Measurements from ENCODE around the gene NPIPB2. TPM values are rescaled to one million over a fixed set of nuclear protein-coding genes. Genes with fewer than 3 reads are reported as not detected.
A peak's percentile ranks its signal among the peaks of the same experiment; 100 is the strongest.
"Not testable (repeated sequence)": the region's sequence is repeated elsewhere in the genome, so short reads cannot be mapped to it uniquely, and the experiment has no call there.

NPIPB2 gene
- total and polyA plus RNA-seq, 2 donors, result 1.6 to 19.4 TPM

GRCh38 chr16:11977376-11978041 is 35.7 kb upstream of the NPIPB2 start:
- H3K4me3 ChIP-seq (ENCODE audit: low read length in 2 of 2), result peak overlapping the region; percentile 66 to 91
- no peak for DNase-seq (ENCODE audit: low read depth in 6 of 9, low spot score in 9 of 9)
- H3K27ac ChIP-seq (ENCODE audit: low read depth in 1 of 2, low read length in 1 of 2), result no peak overlapping the region
- WGBS, result 55% methylated on average over 12 of the region's 12 CpGs
- peaks cover 5% of the 10 kb centered on the region in 2 donors for H3K36me3 ChIP-seq (ENCODE audit: control insufficient read depth in 2 of 2, insufficient read depth in 2 of 2, low read length in 1 of 2)
- H3K27me3 ChIP-seq (ENCODE audit: control insufficient read depth in 2 of 2, insufficient read depth in 1 of 2, low read length in 1 of 2), result no peaks in the 10 kb centered on the region
- H3K4me1 ChIP-seq (ENCODE audit: control insufficient read depth in 2 of 2, insufficient read depth in 2 of 2, low read length in 2 of 2), result peaks cover 11 to 16% of the 10 kb centered on the region in 2 donors
- H3K9me3 ChIP-seq (ENCODE audit: control insufficient read depth in 2 of 2, insufficient read depth in 1 of 2, low read length in 1 of 2), result no peaks in the 10 kb centered on the region

GRCh38 chr16:11976850-11977375 is 35.1 kb upstream of the NPIPB2 start:
- no peaks in the 10 kb centered on the region for H3K9me3 ChIP-seq (ENCODE audit: control insufficient read depth in 2 of 2, insufficient read depth in 1 of 2, low read length in 1 of 2)
- no peak for DNase-seq (ENCODE audit: low read depth in 6 of 9, low spot score in 9 of 9)
- no peaks in the 10 kb centered on the region for H3K27me3 ChIP-seq (ENCODE audit: control insufficient read depth in 2 of 2, insufficient read depth in 1 of 2, low read length in 1 of 2)
- 1% methylated on average over 22 of the region's 22 CpGs for WGBS
- H3K4me3 ChIP-seq (ENCODE audit: low read length in 2 of 2), result peak overlapping the region; percentile 66 to 91
- H3K4me1 ChIP-seq (ENCODE audit: control insufficient read depth in 2 of 2, insufficient read depth in 2 of 2, low read length in 2 of 2), result peaks cover 11 to 16% of the 10 kb centered on the region in 2 donors
- H3K36me3 ChIP-seq (ENCODE audit: control insufficient read depth in 2 of 2, insufficient read depth in 2 of 2, low read length in 1 of 2), result peaks cover 7 to 8% of the 10 kb centered on the region in 2 donors
- peak overlapping the region in 1 of 2 donors; percentile 62 for H3K27ac ChIP-seq (ENCODE audit: low read depth in 1 of 2, low read length in 1 of 2)

- H3K9me3 ChIP-seq (ENCODE audit: control insufficient read depth in 2 of 2, insufficient read depth in 1 of 2, low read length in 1 of 2), result no peaks in the 10 kb centered on the region
- no peaks in the 10 kb centered on the region for H3K27me3 ChIP-seq (ENCODE audit: control insufficient read depth in 2 of 2, insufficient read depth in 1 of 2, low read length in 1 of 2)
- H3K4me1 ChIP-seq (ENCODE audit: control insufficient read depth in 2 of 2, insufficient read depth in 2 of 2, low read length in 2 of 2), result peaks cover 11 to 14% of the 10 kb centered on the region in 2 donors
- no peak overlapping the region for H3K27ac ChIP-seq (ENCODE audit: low read depth in 1 of 2, low read length in 1 of 2)
- DNase-seq (ENCODE audit: low read depth in 6 of 9, low spot score in 9 of 9), result no peak
- peaks cover 7 to 12% of the 10 kb centered on the region in 2 donors for H3K36me3 ChIP-seq (ENCODE audit: control insufficient read depth in 2 of 2, insufficient read depth in 2 of 2, low read length in 1 of 2)
- H3K4me3 ChIP-seq (ENCODE audit: low read length in 2 of 2), result no peak overlapping the region
- WGBS, result 96% methylated on average over 5 of the region's 5 CpGs
Measured at GRCh38 chr16:11973070-11973469, 31.2 kb upstream of the NPIPB2 start.

GRCh38 chr16:11972128-11972527 is 30.3 kb upstream of the NPIPB2 start:
- 95% methylated on average over 11 of the region's 11 CpGs for WGBS
- H3K4me3 ChIP-seq (ENCODE audit: low read length in 2 of 2), result no peak overlapping the region
- no peak for DNase-seq (ENCODE audit: low read depth in 6 of 9, low spot score in 9 of 9)
- H3K9me3 ChIP-seq (ENCODE audit: control insufficient read depth in 2 of 2, insufficient read depth in 1 of 2, low read length in 1 of 2), result no peaks in the 10 kb centered on the region
- H3K36me3 ChIP-seq (ENCODE audit: control insufficient read depth in 2 of 2, insufficient read depth in 2 of 2, low read length in 1 of 2), result peaks cover 7 to 12% of the 10 kb centered on the region in 2 donors
- H3K4me1 ChIP-seq (ENCODE audit: control insufficient read depth in 2 of 2, insufficient read depth in 2 of 2, low read length in 2 of 2), result peaks cover 6 to 7% of the 10 kb centered on the region in 2 donors
- no peak overlapping the region for H3K27ac ChIP-seq (ENCODE audit: low read depth in 1 of 2, low read length in 1 of 2)
- no peaks in the 10 kb centered on the region for H3K27me3 ChIP-seq (ENCODE audit: control insufficient read depth in 2 of 2, insufficient read depth in 1 of 2, low read length in 1 of 2)

- H3K9me3 ChIP-seq (ENCODE audit: control insufficient read depth in 2 of 2, insufficient read depth in 1 of 2, low read length in 1 of 2); DNase-seq (ENCODE audit: low read depth in 6 of 9, low spot score in 9 of 9); H3K4me1 ChIP-seq (ENCODE audit: control insufficient read depth in 2 of 2, insufficient read depth in 2 of 2, low read length in 2 of 2); H3K4me3 ChIP-seq (ENCODE audit: low read length in 2 of 2); H3K27ac ChIP-seq (ENCODE audit: low read depth in 1 of 2, low read length in 1 of 2); H3K27me3 ChIP-seq (ENCODE audit: control insufficient read depth in 2 of 2, insufficient read depth in 1 of 2, low read length in 1 of 2): not testable (repeated sequence)
- H3K36me3 ChIP-seq (ENCODE audit: control insufficient read depth in 2 of 2, insufficient read depth in 2 of 2, low read length in 1 of 2), result peaks cover 7 to 12% of the 10 kb centered on the region in 2 donors
- WGBS, result 96% methylated on average over 5 of the region's 5 CpGs
Measured at GRCh38 chr16:11970292-11970691, 28.4 kb upstream of the NPIPB2 start.

- H3K9me3 ChIP-seq (ENCODE audit: control insufficient read depth in 2 of 2, insufficient read depth in 1 of 2, low read length in 1 of 2), result no peaks in the 10 kb centered on the region
- H3K4me1 ChIP-seq (ENCODE audit: control insufficient read depth in 2 of 2, insufficient read depth in 2 of 2, low read length in 2 of 2), result peaks cover 0 to 13% of the 10 kb centered on the region in 2 donors
- no peak overlapping the region for H3K27ac ChIP-seq (ENCODE audit: low read depth in 1 of 2, low read length in 1 of 2)
- WGBS, result 97% methylated on average over 3 of the region's 3 CpGs
- no peak for DNase-seq (ENCODE audit: low read depth in 6 of 9, low spot score in 9 of 9)
- H3K27me3 ChIP-seq (ENCODE audit: control insufficient read depth in 2 of 2, insufficient read depth in 1 of 2, low read length in 1 of 2), result no peaks in the 10 kb centered on the region
- peaks cover 3 to 8% of the 10 kb centered on the region in 2 donors for H3K36me3 ChIP-seq (ENCODE audit: control insufficient read depth in 2 of 2, insufficient read depth in 2 of 2, low read length in 1 of 2)
- no peak overlapping the region for H3K4me3 ChIP-seq (ENCODE audit: low read length in 2 of 2)
Measured at GRCh38 chr16:11968577-11968976, 26.7 kb upstream of the NPIPB2 start.

- no peak for DNase-seq (ENCODE audit: low read depth in 6 of 9, low spot score in 9 of 9)
- Histone ChIP-seq H3K27ac (ENCODE audit: low read depth in 1 of 2, low read length in 1 of 2) (no peak overlapping the region), H3K9me3 (ENCODE audit: control insufficient read depth in 2 of 2, insufficient read depth in 1 of 2, low read length in 1 of 2) (no peaks in the 10 kb centered on the region), H3K27me3 (ENCODE audit: control insufficient read depth in 2 of 2, insufficient read depth in 1 of 2, low read length in 1 of 2) (no peaks in the 10 kb centered on the region), H3K36me3 (ENCODE audit: control insufficient read depth in 2 of 2, insufficient read depth in 2 of 2, low read length in 1 of 2) (peaks cover 2 to 8% of the 10 kb centered on the region in 2 donors), H3K4me3 (ENCODE audit: low read length in 2 of 2) (no peak overlapping the region), H3K4me1 (ENCODE audit: control insufficient read depth in 2 of 2, insufficient read depth in 2 of 2, low read length in 2 of 2) (peaks cover 0 to 13% of the 10 kb centered on the region in 2 donors)
- WGBS, result 96% methylated on average over 17 of the region's 17 CpGs
Measured at GRCh38 chr16:11967195-11967911, 25.5 kb upstream of the NPIPB2 start.

GRCh38 chr16:11966173-11966572 is 24.3 kb upstream of the NPIPB2 start:
- H3K36me3 ChIP-seq (ENCODE audit: control insufficient read depth in 2 of 2, insufficient read depth in 2 of 2, low read length in 1 of 2), result no peaks in the 10 kb centered on the region
- H3K9me3 ChIP-seq (ENCODE audit: control insufficient read depth in 2 of 2, insufficient read depth in 1 of 2, low read length in 1 of 2), result no peaks in the 10 kb centered on the region
- WGBS, result 83% methylated on average over 7 of the region's 7 CpGs
- no peak for DNase-seq (ENCODE audit: low read depth in 6 of 9, low spot score in 9 of 9)
- no peak overlapping the region for H3K4me3 ChIP-seq (ENCODE audit: low read length in 2 of 2)
- peaks cover 0 to 13% of the 10 kb centered on the region in 2 donors for H3K4me1 ChIP-seq (ENCODE audit: control insufficient read depth in 2 of 2, insufficient read depth in 2 of 2, low read length in 2 of 2)
- no peak overlapping the region for H3K27ac ChIP-seq (ENCODE audit: low read depth in 1 of 2, low read length in 1 of 2)
- H3K27me3 ChIP-seq (ENCODE audit: control insufficient read depth in 2 of 2, insufficient read depth in 1 of 2, low read length in 1 of 2), result no peaks in the 10 kb centered on the region
